ENCODE results near the gene INSC. TPM values are rescaled to one million over a fixed set of nuclear protein-coding genes. Genes with fewer than 3 reads are reported as not detected.

INSC gene
- total and polyA plus RNA-seq, 2 of the 13 experiments (the other 11 are each of a cell fraction or from before 2014, with no cell fraction given), result 0.09 TPM; not detected in 1

DNA sequence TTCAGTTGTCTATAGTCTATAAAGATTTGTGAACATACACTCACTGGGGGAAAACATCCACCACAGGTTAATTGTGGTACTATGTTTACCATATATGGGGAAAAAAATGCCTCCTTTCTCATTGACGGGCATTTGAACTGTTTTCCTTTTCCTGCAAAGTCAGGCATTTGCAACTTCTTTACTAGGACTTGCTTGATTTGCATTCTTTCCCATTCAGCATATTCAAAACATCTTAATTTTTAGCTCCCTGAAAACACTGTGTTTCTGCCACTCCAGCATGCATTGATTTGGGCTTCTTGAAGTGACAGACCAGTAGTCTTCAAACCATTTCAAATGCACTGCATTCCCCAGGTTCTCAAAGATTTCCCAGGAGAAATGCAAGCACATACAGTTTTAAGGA lies 67.6 kb downstream of the INSC start:
- Histone ChIP-seq H3K9ac (ENCODE audit: insufficient read depth, low read depth, low read length) (no peak overlapping the region), H3K27ac (ENCODE audit: extremely low read length, insufficient read depth, low read length) (no peak overlapping the region), H3K79me2 (ENCODE audit: insufficient read depth, low read length) (no peaks in the 10 kb centered on the region), H3K36me3 (replicated peaks in 1 of 2; ENCODE audit: control insufficient read depth in 1 of 2, insufficient read depth in 2 of 2, low read length in 2 of 2) (no peaks in the 10 kb centered on the region), H3K4me3 (replicated peaks in 1 of 3; ENCODE audit: insufficient read depth in 1 of 3, low read depth in 2 of 3, low read length in 3 of 3) (no peak overlapping the region), H3K4me1 (ENCODE audit: insufficient read depth, low read length) (no peaks in the 10 kb centered on the region), H2AFZ (ENCODE audit: low read length) (no peak overlapping the region), H3K4me2 (ENCODE audit: low read depth, low read length) (no peak overlapping the region), H4K20me1 (ENCODE audit: insufficient read depth, low read length) (no peaks in the 10 kb centered on the region), H3K9me3 (ENCODE audit: low read length) (no peaks in the 10 kb centered on the region), H3K27me3 (ENCODE audit: control insufficient read depth in 1 of 2, insufficient read depth in 2 of 2, low read length in 2 of 2) (no peaks in the 10 kb centered on the region; a peak in 2 of 5 replicates)
- TF ChIP-seq THYN1 (CRISPR knock-in tag; IDR thresholded peaks at IDR 0.05; ENCODE audit: borderline replicate concordance, low read depth), result no peak
- TF ChIP-seq ZNF296 (CRISPR knock-in tag; conservative IDR thresholded peaks at IDR 0.05), result no peak
- TF ChIP-seq, protein P1, sequence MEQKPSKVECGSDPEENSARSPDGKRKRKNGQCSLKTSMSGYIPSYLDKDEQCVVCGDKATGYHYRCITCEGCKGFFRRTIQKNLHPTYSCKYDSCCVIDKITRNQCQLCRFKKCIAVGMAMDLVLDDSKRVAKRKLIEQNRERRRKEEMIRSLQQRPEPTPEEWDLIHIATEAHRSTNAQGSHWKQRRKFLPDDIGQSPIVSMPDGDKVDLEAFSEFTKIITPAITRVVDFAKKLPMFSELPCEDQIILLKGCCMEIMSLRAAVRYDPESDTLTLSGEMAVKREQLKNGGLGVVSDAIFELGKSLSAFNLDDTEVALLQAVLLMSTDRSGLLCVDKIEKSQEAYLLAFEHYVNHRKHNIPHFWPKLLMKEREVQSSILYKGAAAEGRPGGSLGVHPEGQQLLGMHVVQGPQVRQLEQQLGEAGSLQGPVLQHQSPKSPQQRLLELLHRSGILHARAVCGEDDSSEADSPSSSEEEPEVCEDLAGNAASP (CRISPR knock-in tag; IDR thresholded peaks at IDR 0.05; ENCODE audit: borderline replicate concordance), result no peak
- TF ChIP-seq ARNT (IDR thresholded peaks at IDR 0.05), result no peak
- no peak for TF ChIP-seq ONECUT2 (CRISPR knock-in tag; IDR thresholded peaks at IDR 0.05)
- TF ChIP-seq NR1H2 (CRISPR knock-in tag; IDR thresholded peaks at IDR 0.05; ENCODE audit: borderline replicate concordance, low read depth), result no peak
- TF ChIP-seq ZNF605 (CRISPR knock-in tag; IDR thresholded peaks at IDR 0.05), result no peak
- no peak for TF ChIP-seq TEAD2 (CRISPR knock-in tag; IDR thresholded peaks at IDR 0.05)
- TF ChIP-seq, protein P2, sequence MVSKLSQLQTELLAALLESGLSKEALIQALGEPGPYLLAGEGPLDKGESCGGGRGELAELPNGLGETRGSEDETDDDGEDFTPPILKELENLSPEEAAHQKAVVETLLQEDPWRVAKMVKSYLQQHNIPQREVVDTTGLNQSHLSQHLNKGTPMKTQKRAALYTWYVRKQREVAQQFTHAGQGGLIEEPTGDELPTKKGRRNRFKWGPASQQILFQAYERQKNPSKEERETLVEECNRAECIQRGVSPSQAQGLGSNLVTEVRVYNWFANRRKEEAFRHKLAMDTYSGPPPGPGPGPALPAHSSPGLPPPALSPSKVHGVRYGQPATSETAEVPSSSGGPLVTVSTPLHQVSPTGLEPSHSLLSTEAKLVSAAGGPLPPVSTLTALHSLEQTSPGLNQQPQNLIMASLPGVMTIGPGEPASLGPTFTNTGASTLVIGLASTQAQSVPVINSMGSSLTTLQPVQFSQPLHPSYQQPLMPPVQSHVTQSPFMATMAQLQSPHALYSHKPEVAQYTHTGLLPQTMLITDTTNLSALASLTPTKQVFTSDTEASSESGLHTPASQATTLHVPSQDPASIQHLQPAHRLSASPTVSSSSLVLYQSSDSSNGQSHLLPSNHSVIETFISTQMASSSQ (IDR thresholded peaks at IDR 0.05; ENCODE audit: low read depth), result no peak
- TF ChIP-seq, protein P2 (CRISPR knock-in tag; IDR thresholded peaks at IDR 0.05; ENCODE audit: borderline replicate concordance), result no peak
- ChIA-PET POLR2A (no interaction called here), CTCF (ENCODE audit: low intra/inter-chr PET ratio, low total read pairs) (no interaction called here)
- FAIRE-seq, result no peak
- 0% methylated on average over 1 of the region's 1 CpG for WGBS (ENCODE audit: low lambda C conversion rate)
- intact Hi-C loops (cut with micrococcal nuclease; ENCODE audit: unreplicated experiment) (no loop called here), in situ Hi-C loops (cut with HindIII; ENCODE audit: extremely low pct_ligation_motif_present, low pct_unique_long_range_greater_than_20kb) (no loop called here)
- no peak for DNase-seq (ENCODE audit: low spot score)
- no TSS peak for BruUV-seq (replicated peaks)
- no peak for ATAC-seq

All from HepG2 (cell line).